ENCODE data around the gene PKNOX2.

GRCh38 chr11:125431481-125431880, 266.9 kb downstream of the PKNOX2 start:
- TF ChIP-seq, protein P1, sequence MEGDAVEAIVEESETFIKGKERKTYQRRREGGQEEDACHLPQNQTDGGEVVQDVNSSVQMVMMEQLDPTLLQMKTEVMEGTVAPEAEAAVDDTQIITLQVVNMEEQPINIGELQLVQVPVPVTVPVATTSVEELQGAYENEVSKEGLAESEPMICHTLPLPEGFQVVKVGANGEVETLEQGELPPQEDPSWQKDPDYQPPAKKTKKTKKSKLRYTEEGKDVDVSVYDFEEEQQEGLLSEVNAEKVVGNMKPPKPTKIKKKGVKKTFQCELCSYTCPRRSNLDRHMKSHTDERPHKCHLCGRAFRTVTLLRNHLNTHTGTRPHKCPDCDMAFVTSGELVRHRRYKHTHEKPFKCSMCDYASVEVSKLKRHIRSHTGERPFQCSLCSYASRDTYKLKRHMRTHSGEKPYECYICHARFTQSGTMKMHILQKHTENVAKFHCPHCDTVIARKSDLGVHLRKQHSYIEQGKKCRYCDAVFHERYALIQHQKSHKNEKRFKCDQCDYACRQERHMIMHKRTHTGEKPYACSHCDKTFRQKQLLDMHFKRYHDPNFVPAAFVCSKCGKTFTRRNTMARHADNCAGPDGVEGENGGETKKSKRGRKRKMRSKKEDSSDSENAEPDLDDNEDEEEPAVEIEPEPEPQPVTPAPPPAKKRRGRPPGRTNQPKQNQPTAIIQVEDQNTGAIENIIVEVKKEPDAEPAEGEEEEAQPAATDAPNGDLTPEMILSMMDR (IDR thresholded peaks at IDR 0.05; ENCODE audit: low read depth, low read length, poor library complexity, severe bottlenecking), result no peak
- no peak for TF ChIP-seq EZH2phosphoT487 (IDR thresholded peaks at IDR 0.05; ENCODE audit: borderline replicate concordance, low read length)

Measured in DOHH2 (cell line).